Measurements from ENCODE around the gene CNGA3.

Gene CNGA3

DNA sequence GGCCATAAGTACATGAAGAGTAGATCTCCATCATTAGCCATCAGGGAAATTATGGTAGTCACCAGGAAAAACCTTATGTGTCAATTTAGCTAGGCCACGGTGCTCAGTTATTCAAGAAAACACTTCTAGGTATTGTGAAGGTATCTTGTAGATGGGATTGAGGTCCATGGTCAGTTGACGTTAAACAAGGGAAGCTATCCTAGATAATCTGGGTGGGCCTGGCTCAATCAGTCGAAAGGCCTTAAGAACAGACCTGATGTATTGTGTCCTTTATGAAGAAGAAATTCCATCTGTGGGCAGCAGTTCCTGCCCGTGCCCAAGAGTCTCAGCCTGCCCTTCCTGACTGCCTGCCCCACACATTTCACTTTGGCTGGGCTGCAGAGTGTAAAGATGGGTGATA lies 16.7 kb upstream of the CNGA3 start:
- no peak for DNase-seq

DNA sequence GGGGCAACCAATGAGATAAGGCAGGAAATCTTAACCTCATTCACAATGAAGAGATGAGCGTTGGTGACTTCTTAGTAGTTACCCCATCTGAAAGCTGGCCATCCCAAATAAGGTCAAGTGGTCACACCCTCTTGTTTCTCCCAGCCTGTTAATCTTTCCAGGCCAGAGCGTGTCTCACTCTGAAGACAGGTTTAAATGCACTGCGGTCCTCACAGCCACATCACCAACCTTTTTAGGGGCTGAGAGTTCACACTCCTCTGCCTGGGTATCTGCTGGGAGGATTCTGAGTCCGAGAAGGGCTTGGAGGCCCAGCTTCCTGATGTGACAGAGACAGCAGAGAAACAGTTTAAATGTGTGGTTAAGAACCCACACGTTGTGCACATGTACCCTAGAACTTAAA lies 13.3 kb upstream of the CNGA3 start:
- no peak for DNase-seq

DNA sequence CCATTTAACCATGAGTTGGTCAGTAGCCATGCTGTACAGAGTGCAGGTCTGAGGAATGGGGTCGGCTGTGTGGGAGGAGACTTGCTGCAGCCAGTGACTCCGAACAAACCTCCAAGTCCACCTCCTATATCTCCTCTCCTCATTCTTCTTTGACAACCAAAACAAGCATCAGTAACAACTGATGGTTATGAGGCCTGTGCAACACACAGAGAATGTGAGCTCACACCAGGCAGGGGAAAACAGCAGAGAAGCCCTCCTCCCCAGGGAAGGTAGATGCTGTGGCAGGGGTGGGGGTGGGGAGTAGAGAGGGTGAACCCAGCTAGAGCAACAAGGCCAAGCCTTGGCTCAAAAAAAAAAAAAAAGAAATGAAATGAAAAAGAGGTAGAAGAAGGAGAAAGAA lies 12.3 kb upstream of the CNGA3 start:
- DNase-seq = peak in 1 of 3 experiments; percentile 53

DNA sequence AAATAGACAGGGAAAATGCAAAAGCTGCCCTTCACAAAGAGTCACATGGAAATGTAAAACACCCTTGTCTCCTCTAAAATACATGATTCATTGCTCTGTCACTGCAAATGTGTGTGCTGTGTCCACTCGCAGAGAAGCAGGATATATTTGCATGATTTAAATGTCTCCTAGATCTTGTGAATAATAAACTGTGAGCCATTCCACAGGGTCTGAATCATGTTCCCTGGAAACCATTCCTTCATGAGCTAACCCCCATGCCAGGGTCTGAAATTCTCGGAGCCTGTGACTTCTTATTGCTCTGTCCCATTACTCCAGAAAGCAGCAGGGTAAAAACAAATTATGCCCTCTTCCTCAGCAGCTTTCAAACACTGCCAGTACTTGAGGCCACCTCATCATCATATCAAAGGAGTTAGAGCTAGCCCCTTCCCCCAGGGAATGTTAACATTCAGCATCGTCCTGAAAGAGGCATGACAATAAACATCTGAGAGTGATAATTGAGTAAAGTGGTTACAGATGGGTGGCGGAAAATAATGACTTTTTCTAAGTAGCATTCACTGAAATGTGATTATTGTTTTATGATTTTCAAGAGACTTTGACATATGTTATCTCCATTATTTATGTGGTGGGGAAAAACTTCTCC lies 11.7 kb upstream of the CNGA3 start:
- peak; percentile 70 to 96 (median 94) for DNase-seq

DNA sequence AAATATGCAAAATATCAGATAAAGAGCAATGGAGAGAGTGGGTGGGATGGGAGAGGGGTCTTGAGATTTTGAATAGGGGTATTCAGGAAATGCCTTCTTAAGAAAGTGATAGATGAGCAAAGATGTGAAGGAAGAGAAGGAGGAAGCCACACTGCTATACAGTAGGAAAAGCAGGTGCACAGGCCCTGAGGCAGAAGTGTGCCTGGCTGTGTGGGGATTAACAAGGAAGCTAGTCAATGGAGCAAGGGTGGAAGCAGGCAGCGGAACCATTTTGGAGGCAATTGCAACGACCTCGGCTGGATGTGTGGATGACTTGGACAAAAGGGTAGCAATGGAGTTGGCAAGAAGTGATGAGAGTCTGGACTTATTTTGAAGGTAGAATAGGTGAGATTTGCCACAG lies 11.0 kb upstream of the CNGA3 start:
- DNase-seq = peak; percentile 12 to 69 (median 40)

DNA sequence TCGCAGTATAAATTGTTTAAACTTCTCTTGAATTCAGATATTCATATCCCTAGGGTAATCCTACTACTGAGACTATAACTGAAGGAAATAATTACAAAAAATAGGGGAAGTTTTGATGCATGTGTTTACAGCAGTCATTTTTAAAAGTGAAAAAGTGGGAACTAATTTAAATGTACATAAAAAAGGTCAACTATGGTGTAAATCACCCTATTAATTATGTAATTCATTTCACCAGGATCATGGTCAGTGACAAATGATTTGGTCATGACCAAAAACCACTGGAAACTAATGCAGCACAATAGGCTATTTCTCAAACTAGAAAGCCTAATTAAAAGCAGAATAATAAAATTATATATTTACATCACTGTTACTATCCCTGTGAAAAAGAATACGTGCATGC lies 5.0 kb upstream of the CNGA3 start:
- DNase-seq = no peak

DNA sequence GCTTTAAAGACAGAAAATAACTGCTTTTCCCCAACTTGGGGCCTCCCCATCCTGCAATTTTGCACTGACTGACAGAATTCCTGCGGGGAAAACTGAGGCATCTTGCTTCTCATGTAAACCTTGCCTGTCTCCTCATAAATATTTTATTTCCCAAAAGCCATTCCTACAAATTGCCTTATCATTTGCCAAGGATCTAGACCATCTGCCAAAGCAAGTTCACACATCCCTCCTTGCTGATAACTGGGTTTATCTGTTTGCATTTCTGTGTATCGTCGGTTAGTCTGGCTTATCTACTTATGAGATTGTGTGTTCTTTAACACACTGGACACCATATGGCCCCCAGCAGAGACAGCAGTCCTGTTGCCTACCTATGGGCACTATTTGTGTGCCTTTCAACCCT lies 3.0 kb upstream of the CNGA3 start:
- DNase-seq = no peak

DNA sequence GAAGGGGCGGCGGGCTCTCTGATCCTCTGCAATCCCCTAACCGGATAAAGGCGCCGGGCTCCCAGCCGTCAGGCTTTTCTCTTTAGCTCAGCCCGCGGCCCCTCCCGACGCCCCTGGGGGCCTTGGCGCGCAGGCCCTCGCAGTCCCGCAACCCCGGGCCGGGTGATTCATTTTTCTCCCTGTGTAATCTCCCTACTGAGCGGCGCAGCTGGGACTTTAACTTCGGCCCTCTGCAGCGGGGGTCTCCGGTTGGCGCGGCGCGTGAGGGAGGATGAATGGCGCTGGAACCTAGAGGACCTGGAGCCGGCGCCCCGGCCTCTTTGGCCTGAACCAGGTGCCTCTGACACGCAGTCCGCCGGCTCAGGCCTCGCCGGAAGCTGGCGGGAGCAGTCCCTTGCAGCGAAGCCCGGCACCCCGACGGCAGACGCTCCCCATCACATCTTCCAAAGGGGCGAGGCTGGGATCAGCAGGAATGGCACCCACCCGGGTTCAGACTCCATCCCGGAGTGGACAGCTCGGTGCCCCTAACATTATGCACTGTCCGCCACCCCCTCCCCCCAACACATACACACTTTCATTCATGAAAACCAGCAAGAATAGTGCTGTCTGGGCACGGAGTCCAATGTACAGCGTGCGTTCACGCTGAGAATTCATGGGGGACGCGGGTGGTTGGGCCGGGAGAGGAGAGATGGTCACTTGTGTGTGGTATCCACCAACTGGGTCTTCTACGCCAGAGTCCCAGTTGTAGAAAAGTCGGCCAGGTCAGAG lies 1.2 kb downstream of the CNGA3 start:
- no peak for DNase-seq

DNA sequence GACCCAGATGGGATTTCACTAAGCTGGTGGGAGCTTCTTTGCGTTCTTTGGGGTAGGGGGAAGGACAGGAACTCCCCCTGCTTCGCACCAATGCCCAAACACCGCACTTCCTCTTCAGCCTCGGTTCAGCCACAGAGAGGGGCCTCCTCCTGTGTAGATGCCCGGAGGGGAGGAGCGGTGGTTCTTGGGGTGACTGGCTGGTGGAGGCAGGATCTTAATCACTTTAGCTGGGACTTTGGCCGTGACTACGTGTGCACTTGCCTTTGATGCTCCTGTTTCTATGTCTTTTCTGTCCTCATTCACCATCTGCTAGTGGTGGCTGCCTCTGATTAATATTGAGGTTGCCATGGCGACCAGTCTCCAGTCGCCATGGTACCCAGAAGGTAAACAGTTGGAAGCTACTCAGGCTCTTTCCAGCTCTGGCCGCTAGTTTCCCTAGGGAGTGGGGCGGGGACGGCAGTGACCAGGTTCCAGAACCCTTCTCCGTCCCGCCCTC lies 1.9 kb downstream of the CNGA3 start:
- peak; percentile 70 to 94 (median 70) for DNase-seq

DNA sequence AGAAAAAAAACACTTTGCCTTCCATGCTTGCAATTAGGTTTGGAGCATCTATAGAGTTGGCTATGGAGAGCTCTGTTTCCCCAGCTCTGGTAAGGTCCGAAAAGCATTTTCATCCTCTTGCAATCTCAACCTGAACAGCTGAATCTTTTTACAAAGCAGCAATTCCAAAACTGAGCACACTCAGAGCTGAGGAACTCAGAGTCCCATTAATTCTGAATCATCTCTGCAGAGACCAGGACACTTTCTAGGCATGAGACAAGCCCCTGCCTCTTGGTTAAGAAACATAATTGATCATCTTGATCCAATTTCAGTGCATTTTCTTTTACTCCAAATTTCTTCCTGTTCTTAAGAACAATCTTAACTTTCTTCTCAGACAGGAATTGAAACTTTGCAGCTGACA lies 4.2 kb downstream of the CNGA3 start:
- DNase-seq = no peak

DNA sequence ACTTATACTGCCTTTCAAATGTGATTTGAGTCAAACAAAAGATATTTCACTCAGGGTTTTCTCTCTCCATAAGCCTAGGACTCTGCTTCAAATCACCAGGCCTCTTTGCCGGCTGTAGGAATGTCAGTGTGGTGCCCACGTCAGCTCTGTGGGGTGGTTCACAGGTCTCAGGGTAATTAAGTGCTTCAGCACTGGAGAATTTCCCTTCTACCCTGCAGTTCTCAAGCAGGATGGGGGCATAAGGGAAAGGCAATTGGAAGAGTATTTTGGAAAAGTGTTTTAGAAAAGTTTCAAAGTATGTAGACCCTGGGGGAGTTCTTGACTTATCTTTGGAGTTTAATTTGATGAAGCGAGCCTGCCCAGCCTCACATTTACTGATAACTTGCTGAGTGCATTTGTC lies 9.6 kb downstream of the CNGA3 start:
- DNase-seq = peak in 1 of 3 experiments; percentile 36

DNA sequence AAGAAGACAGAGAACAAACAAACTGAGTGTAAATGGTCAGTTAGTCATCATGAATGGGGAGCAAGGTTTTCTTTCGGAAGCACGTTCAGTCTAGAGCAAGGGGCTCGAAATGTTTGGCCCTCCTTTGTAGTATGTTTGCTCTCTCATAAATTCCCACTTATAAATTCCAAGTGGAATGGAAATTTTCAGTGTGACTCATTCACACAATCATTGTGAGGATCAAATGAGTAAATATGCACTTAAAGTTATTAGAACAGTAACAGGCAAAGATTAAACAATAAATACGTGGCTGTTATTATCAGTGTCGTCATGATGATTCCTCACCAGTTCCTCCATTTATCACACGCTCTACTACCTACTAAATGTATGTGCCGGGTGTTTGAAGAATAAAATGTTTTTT lies 10.5 kb downstream of the CNGA3 start:
- DNase-seq = peak in 2 of 3 experiments; percentile 72 to 87

DNA sequence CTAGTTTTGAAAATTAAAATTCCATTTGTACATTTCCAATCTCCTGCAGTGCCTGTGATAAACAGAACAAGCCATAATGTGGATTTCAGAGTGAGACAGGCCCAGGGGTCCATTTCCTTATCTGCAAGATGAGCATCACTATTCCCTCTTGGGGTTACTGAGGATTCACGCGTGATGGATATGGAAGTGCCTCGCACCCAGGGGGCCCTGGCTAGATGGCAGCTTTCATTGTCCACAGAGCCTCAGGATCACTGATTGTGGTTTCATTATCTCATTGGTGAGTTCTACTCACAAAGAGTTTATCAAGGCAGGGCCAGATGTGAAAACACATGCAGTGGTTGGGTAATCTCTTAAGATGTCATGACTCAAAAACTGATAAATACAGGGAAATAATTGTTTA lies 11.6 kb downstream of the CNGA3 start:
- peak in 1 of 3 experiments; percentile 37 for DNase-seq

DNA sequence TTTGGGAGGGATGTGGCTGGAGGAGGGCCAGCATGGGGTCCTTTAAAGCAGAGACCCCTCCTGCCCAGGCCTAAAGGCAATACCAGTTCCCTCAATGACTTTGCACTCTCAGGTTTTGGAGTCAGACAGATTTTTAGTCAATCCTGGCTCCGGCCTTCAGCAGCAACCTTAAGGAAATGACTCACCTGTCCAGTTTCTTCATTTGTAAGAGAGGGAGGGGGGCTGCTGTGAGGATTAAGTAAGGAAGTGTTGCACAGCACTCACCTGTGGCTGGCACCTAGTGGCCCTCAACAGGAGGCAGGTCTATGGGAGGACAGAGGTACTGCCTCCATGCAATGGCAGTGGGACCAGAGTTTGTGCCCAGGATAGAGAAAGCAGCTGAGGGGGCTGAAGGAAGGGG lies 13.7 kb downstream of the CNGA3 start:
- no peak for DNase-seq

DNA sequence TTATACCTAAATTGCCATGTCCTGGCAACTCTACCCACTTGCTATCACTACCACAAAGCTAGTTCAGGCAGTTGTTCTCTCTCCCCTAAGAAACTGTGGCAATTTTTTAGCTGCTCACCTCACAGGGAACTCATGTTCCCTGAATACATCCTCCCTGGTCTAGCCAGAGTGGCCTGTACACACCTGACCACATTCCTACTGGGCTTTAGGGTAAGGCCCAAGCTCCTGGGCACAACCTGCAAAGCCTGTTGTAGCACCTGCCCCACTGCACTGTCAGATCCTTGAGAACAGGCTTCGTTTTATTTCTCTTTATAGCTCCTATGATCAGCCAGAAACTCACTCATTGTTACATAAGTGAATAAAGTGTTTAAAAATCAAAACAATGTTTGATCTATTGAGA lies 21.5 kb downstream of the CNGA3 start:
- DNase-seq = no peak

DNA sequence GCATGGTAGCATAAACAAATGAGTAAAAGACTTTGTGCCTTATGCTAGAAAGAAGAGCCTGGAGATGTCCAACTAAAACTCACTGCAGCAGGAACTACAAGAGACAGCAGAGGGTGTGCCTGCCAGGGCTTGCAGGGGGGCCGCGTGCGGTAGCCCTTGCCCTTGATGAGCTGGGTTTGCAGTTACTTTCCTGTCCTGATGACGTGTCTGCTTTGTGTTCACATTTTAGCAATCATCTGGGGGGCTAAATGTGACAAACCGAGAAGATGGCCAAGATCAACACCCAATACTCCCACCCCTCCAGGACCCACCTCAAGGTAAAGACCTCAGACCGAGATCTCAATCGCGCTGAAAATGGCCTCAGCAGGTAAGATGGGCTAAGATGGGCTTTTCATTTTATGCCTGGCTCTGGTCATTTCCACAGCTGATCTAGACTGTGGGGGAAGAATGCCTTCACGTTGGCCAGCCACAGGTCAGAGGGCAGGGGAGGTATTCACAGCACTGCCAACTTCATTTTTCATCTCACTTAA lies 23.5 kb downstream of the CNGA3 start:
- no peak for DNase-seq

DNA sequence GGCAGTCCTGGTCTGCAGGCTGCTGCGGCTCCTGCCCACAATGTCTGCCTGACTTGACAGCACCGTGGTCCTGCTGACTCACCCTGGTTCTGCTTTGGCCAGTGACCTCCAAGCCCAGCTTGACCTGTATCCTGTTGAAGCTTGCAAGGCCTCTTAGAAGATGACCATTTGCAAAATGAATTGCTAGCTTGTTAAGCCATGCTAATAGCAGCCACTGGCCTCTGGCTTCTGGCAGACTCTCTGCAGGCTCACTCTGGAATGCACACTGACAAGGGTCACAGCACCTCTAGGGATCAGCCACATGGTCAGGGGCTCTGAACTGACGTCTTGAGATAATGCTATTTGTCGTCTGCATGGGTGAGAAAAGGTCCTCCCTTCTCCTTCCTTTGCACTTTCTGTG lies 25.9 kb downstream of the CNGA3 start:
- no peak for DNase-seq

DNA sequence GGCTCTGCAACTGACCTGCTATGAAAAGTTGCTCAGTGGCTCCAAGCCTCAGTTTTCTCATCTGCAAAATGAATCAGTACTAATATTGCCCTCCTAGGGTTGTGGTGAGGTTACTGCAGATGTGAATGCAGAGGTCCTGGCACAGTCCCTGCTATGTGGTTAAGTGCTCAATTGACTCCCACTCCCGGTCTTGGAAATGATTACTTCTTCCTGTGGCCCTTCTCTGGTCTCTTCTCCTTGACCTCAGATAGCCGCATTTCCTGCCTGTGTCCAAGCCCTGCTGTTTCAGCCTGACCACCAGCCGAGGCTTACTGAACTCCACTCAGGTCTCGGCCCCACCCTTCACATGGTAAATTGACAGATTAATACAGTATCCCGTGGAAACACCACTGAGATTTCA lies 26.3 kb downstream of the CNGA3 start:
- no peak for DNase-seq

DNA sequence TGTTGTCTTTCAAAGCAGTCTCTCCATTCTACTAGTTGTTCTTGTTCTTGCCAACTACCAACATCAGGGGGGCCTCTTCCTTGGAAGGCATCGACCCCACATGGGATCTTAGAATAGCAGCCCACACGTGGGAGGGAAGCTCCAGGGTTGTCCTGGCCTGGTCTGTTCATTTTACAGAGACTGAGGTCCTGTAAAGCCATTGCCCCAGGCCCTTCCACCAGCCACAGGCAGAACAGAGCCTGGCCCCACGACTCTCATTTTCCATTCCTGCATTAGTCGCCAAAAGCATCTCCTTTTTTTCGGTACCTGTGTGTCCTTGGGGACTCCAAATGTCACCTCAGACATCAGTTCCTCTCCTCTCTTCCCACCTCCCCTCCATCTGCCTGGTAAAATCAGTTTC lies 28.0 kb downstream of the CNGA3 start:
- DNase-seq = no peak

DNA sequence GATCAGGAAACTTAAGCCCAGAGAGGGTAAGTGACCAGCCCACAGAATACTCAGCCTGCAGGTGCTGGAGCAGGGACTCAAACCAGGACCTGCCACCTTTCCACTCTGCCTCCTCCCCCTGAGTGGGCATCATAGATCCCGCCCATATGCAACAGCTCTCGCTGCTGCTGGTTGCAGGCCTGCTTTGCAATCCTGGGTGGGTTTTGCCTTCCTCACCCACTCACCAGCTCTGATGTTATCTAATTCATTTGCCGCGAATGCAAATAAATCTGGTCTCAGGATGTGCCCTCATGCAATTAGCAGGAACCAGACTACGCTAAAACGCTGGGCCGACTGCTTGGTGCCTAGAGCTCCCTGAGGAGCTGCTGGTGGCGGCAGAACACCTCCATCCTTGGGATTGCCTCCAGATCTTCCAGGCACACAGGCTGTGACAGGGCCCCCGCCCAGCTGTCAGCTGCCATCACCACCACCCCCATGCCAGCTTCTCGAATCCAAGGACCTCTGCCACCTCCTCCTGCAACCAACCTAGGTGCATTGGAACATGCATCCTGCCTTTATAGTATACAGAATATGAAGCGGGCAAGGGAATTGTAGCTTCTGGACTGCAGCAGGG lies 28.8 kb downstream of the CNGA3 start:
- DNase-seq = no peak

DNA sequence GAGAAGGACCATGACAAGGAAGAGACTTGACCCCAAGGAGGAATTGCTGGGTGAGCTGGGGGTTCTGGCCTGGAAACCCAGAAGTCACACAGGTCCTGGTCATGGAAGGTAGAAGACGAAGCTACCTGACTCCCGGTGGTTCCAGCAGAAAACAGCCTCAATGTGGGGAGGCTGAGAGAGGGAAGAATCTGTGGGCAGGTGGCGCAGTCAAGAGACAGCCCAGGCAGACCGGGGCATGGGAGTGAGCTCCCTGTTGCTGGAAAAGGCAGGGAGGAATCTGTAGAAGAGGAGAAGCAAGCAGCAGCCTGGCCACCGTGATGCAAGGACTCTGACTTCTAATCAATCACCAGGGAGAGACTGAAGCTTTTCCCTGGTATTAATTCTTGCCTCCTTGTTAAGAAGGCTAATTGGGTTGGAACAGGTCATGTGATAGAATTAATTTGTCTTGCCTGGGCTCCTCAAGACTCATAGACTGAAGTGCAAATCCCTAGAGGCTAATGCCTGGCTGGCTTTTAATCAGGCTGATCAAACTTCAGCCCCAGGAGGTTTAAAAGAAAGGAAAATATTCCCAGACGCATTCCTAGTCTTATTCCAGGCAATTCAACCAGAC lies 30.1 kb downstream of the CNGA3 start:
- no peak for DNase-seq

DNA sequence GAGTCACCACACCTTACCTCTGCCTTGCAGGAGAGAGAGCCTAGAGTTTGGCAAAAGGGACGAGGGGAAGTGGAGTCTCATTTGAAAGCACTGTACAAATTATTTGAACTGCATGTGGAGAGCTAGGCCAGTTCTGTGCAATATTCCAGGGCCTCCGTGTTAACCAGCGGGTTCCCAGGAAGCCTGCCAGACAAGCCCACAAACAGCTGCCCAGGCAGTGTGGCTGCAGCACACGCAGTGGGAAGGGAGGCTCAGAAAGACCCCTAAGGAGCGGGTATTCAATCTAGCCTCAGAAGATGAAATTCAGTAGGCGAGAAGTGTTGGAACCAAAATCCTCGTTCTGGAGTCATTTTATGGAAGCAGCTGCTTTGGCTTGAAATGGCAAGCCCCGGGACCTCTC lies 30.7 kb downstream of the CNGA3 start:
- no peak for DNase-seq

DNA sequence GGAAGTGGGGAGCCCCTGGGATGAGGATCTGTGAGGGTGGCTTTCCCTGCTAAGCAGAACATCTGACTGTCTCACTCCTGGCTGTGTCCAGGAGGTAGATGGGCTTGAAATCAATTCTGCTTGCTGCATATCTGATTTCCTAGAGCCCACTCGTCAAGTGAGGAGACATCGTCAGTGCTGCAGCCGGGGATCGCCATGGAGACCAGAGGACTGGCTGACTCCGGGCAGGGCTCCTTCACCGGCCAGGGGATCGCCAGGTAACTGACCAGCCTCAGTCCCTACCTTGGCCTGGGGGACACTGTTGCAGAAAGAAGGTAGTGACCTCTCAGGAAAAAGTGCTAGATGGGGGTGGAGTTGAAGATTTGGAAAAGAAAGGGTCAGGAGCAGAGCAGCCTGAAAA lies 31.3 kb downstream of the CNGA3 start:
- DNase-seq = peak in 2 of 3 experiments; percentile 32 to 66

Data from NCI-H1417 (cell line).